Endothelial cell of umbilical vein (primary cell): ENCODE data around the gene RBM39. TPM values are rescaled to one million over a fixed set of nuclear protein-coding genes. Genes with fewer than 3 reads are reported as not detected.
"Not testable (repeated sequence)": the region's sequence is repeated elsewhere in the genome, so short reads cannot be mapped to it uniquely, and the experiment has no call there.

Experiments used
- BruUV-seq: library from RNA; stranded (reverse); fragments of 400-500 nt; replicated peaks from 2 replicates; lab custom pipeline; 2021; lab: Mats Ljungman, UMichigan
- CTCF ChIA-PET: fragments of 300-600, 350-600 bp; sonication (Branson Sonifier 250); formaldehyde crosslinking; loops from one replicate; lab custom pipeline; 2021; ENCODE audit warnings: antibody characterized with exemption, inconsistent platforms; lab: Charles Lee
- POLR2A ChIA-PET: fragments of 300-600, 350-600 bp; sonication (Branson Sonifier 250); formaldehyde crosslinking; loops from one replicate; lab custom pipeline; 2021; ENCODE audit warnings: antibody characterized with exemption, inconsistent platforms; lab: Charles Lee
- DNase-seq: peaks from one replicate; pipeline ENCODE4 v3.0.0-alpha.2; 2011; ENCODE audit warnings: low read depth, low spot score
- FAIRE-seq: peaks from 2 replicates; lab custom pipeline; 2011; peaks lifted over from hg19 to GRCh38; lab: Jason Lieb, UNC
- H2AFZ ChIP-seq: 2 replicates; pipeline ENCODE4 v1.6.0; 2012; ENCODE audit warnings: low read depth, low read length, control low read depth, inconsistent platforms
- H3K27ac ChIP-seq: 2 replicates; pipeline ENCODE4 v1.5.1; 2011; ENCODE audit warnings: low read depth, mild to moderate bottlenecking, control low read depth, low read length, moderate library complexity; ENCODE audit not compliant: insufficient read depth
- H3K27me3 ChIP-seq, 2 experiments: 2 replicates each; pipeline versions ENCODE4 v1.6.0 to v1.6.1; 2011; ENCODE audit warnings: low read length in 2 of 2, mixed read lengths in 1 of 2; ENCODE audit not compliant: control insufficient read depth in 2 of 2, insufficient read depth in 2 of 2
- H3K36me3 ChIP-seq, 2 experiments: 2 replicates in 1 of 2; 3 replicates in 1 of 2; pipeline ENCODE4 v1.5.1; 2011; ENCODE audit warnings: low read length in 2 of 2, mild to moderate bottlenecking in 1 of 2, moderate library complexity in 1 of 2; ENCODE audit not compliant: control insufficient read depth in 2 of 2, insufficient read depth in 2 of 2; ENCODE audit errors: extremely low read depth in 1 of 2
- H3K4me1 ChIP-seq: 3 replicates; pipeline ENCODE4 v1.5.1; 2011; ENCODE audit warnings: mild to moderate bottlenecking, low read length; ENCODE audit not compliant: control insufficient read depth, insufficient read depth; ENCODE audit errors: extremely low read depth
- H3K4me2 ChIP-seq: 2 replicates; pipeline ENCODE4 v1.6.1; 2011; ENCODE audit warnings: low read length, control low read depth, mixed read lengths; ENCODE audit not compliant: insufficient read depth
- H3K4me3 ChIP-seq, 3 experiments: fragments of 200-600 bp in 1 of 3; sonication (generic), shearing (Covaris generic) in 1 of 3; replicated peaks in 1 of 3; 2 replicates each; pipeline ENCODE4 v1.5.1; 2011 to 2016; ENCODE audit warnings: control low read depth in 3 of 3, low read length in 3 of 3, mild to moderate bottlenecking in 2 of 3, inconsistent platforms in 1 of 3, low read depth in 1 of 3, moderate library complexity in 1 of 3; ENCODE audit not compliant: insufficient read depth in 1 of 3
- H3K79me2 ChIP-seq: 2 replicates; pipeline ENCODE4 v1.6.0; 2012; ENCODE audit warnings: low read length, inconsistent platforms; ENCODE audit not compliant: control insufficient read depth, insufficient read depth
- H3K9ac ChIP-seq: replicated peaks from 2 replicates; pipeline ENCODE3; 2011; ENCODE audit warnings: low read length, control low read depth; ENCODE audit not compliant: insufficient read depth; ENCODE audit errors: extremely low read depth
- H3K9me1 ChIP-seq: replicated peaks from 3 replicates; pipeline ENCODE4 v1.6.0; 2011; ENCODE audit warnings: mild to moderate bottlenecking, low read length; ENCODE audit not compliant: control insufficient read depth, insufficient read depth; ENCODE audit errors: extremely low read depth
- H3K9me3 ChIP-seq: replicated peaks from 2 replicates; pipeline ENCODE4 v1.5.1; 2012; ENCODE audit warnings: low read length, inconsistent platforms; ENCODE audit not compliant: control insufficient read depth, insufficient read depth
- H4K20me1 ChIP-seq: replicated peaks from 2 replicates; pipeline ENCODE3; 2011; ENCODE audit warnings: mild to moderate bottlenecking, low read length; ENCODE audit not compliant: control insufficient read depth, insufficient read depth; ENCODE audit errors: extremely low read depth
- CTCF ChIP-seq, 2 donors: IDR thresholded peaks; 1 replicate in 1 of 2; 2 replicates in 1 of 2; pipeline ENCODE4 v1.5.1; 2011; ENCODE audit warnings: low read length in 2 of 2, mild to moderate bottlenecking in 2 of 2, moderate library complexity in 2 of 2, control low read depth in 1 of 2, inconsistent platforms in 1 of 2, low read depth in 1 of 2; ENCODE audit not compliant: insufficient read depth in 1 of 2; ENCODE audit errors: extremely low read depth in 1 of 2
- EZH2 ChIP-seq: IDR thresholded peaks from 2 replicates; pipeline ENCODE4 v1.6.1; 2012; ENCODE audit warnings: borderline replicate concordance, low read depth, mild to moderate bottlenecking, moderate library complexity, low read length, inconsistent platforms; ENCODE audit not compliant: severe bottlenecking
- FOS ChIP-seq: IDR thresholded peaks from 2 replicates; pipeline ENCODE4 v1.6.1; 2011; ENCODE audit warnings: mild to moderate bottlenecking, low read length, moderate library complexity, borderline replicate concordance; ENCODE audit not compliant: insufficient read depth
- GATA2 ChIP-seq: IDR thresholded peaks from 2 replicates; pipeline ENCODE4 v1.7.0; 2011; ENCODE audit warnings: low read depth, mild to moderate bottlenecking, moderate library complexity, mixed read lengths, low read length; ENCODE audit not compliant: insufficient read length, insufficient read depth
- JUN ChIP-seq: IDR thresholded peaks from 2 replicates; pipeline ENCODE4 v1.6.1; 2011; ENCODE audit warnings: borderline replicate concordance, low read depth; ENCODE audit not compliant: insufficient read length, insufficient read depth
- MAX ChIP-seq: IDR thresholded peaks from 2 replicates; pipeline ENCODE4 v1.6.1; 2011; ENCODE audit not compliant: insufficient read depth, insufficient read length
- MYC ChIP-seq: IDR thresholded peaks from one replicate; pipeline ENCODE4 v1.6.1; 2011; ENCODE audit warnings: mild to moderate bottlenecking, low read depth, low read length
- POLR2A ChIP-seq: IDR thresholded peaks from 2 replicates; pipeline ENCODE4 v1.6.1; 2012; ENCODE audit warnings: low read depth, mild to moderate bottlenecking, control low read depth, low read length
- POLR2AphosphoS5 ChIP-seq: IDR thresholded peaks from 2 replicates; pipeline ENCODE4 v1.6.1; 2012; ENCODE audit warnings: low read depth, mild to moderate bottlenecking, control low read depth, low read length, moderate library complexity; ENCODE audit not compliant: insufficient read depth
- dilution Hi-C: fragments of 300-500 bp; cut with MboI; formaldehyde crosslinking; loops from one replicate; pipeline ENCODE4 v1.15.0; 2019; ENCODE audit warnings: low sequenced_read_pairs; ENCODE audit not compliant: extremely low pct_ligation_motif_present
- intact Hi-C: fragments of 100-400 bp; cut with micrococcal nuclease; formaldehyde crosslinking; loops from one replicate; pipeline ENCODE4 v1.10.0; 2022
- polyA plus RNA-seq, 4 experiments: library from polyadenylated mRNA; depleted of rRNA in 3 of 4; stranded (reverse) in 3 of 4; unstranded in 1 of 4; fragments of >200 nt; gene quantifications; 2 replicates each; pipeline versions ENCODE4 v1.2.1 to v1.2.3, GENCODE V29; 2011 to 2012; ENCODE audit warnings: missing spikeins in 1 of 4
- total RNA-seq: library from RNA; stranded (reverse); gene quantifications from 2 replicates; pipeline ENCODE4 v1.2.3, GENCODE V29; 2021

Gene RBM39
- total and polyA plus RNA-seq, 2 donors (not counting 3 experiments of a cell fraction or from before 2014, with no cell fraction given) = 106 to 309 TPM

- FAIRE-seq, H3K9ac ChIP-seq, H2AFZ ChIP-seq, DNase-seq, POLR2A ChIA-PET, H3K4me2 ChIP-seq, H3K9me3 ChIP-seq, intact Hi-C loops, H3K27ac ChIP-seq, H3K27me3 ChIP-seq, dilution Hi-C loops, H3K4me1 ChIP-seq, H3K4me3 ChIP-seq, H3K9me1 ChIP-seq: not testable (repeated sequence)
- CTCF ChIA-PET = interaction anchor here (0.7 kb wide), 1 partner anchor 15 kb away, joined by 3 read pairs; no protein-coding TSS in a partner anchor
- peaks cover 79% of the 10 kb centered on the region for H3K79me2 ChIP-seq
- TSS peak; percentile 14 for BruUV-seq
- peaks cover 22 to 62% of the 10 kb centered on the region in 2 experiments for H3K36me3 ChIP-seq
- peak; percentile 12 for TF ChIP-seq POLR2AphosphoS5
- peaks cover 14% of the 10 kb centered on the region for H4K20me1 ChIP-seq
These were observed 28.9 kb downstream of the RBM39 start for GRCh38 chr20:35713120-35713519.

- Histone ChIP-seq H3K4me1 (no peaks in the 10 kb centered on the region), H3K27ac (no peak overlapping the region), H3K4me2 (no peak overlapping the region), H3K36me3 (peaks cover 16 to 69% of the 10 kb centered on the region in 2 experiments), H4K20me1 (peaks cover 12% of the 10 kb centered on the region), H3K9ac (no peak overlapping the region), H3K9me3 (no peaks in the 10 kb centered on the region), H3K9me1 (no peaks in the 10 kb centered on the region), H3K27me3 (no peaks in the 10 kb centered on the region), H3K4me3 (no peak overlapping the region), H3K79me2 (peaks cover 73% of the 10 kb centered on the region), H2AFZ (no peak overlapping the region)
- DNase-seq = no peak
- intact Hi-C loops = no loop called here
- TF ChIP-seq EZH2 = no peak
- no peak for TF ChIP-seq CTCF (IDR thresholded peaks at IDR 0.05; ENCODE audit: extremely low read depth in 1 of 2, insufficient read depth in 1 of 2, low read depth in 1 of 2, low read length in 2 of 2)
- no peak for TF ChIP-seq FOS
- no peak for TF ChIP-seq POLR2AphosphoS5
- TF ChIP-seq JUN = no peak
- no peak for TF ChIP-seq MYC
- no peak for TF ChIP-seq GATA2
- TF ChIP-seq MAX = no peak
- no peak for TF ChIP-seq POLR2A
- dilution Hi-C loops = no loop called here
- ChIA-PET POLR2A (no interaction called here), CTCF (interaction anchor here (0.7 to 1.9 kb wide), 3 partner anchors 8 to 19 kb away, joined by 3 to 4 read pairs (median 3); no protein-coding TSS in a partner anchor)
- BruUV-seq = no TSS peak
- FAIRE-seq = no peak
These were observed 30.4 kb downstream of the RBM39 start for GRCh38 chr20:35711588-35712209.
